NCI-H2196 treated with DMSO at 0.1 percent for 48 hours (cell line): ENCODE data around the gene RPS2.
A peak's percentile ranks its signal among the peaks of the same experiment; 100 is the strongest.
"Not testable (repeated sequence)": the region's sequence is repeated elsewhere in the genome, so short reads cannot be mapped to it uniquely, and the experiment has no call there.

Experiments used
- DNase-seq: peaks from one replicate; lab custom pipeline; 2025; ENCODE audit not compliant: unreplicated experiment; lab: John Stamatoyannopoulos, UW

Gene RPS2

GRCh38 chr16:1964506-1965395 lies at the start of gene RPS2:
TSS of gene RPS2 (minus strand) at chr16:1964826. CDS start at chr16:1964625, 201 bp downstream.
- peak; percentile 94 for DNase-seq

GRCh38 chr16:2013527-2013926 lies 48.9 kb upstream of the RPS2 start:
- no peak for DNase-seq

GRCh38 chr16:2011726-2012125 lies 47.1 kb upstream of the RPS2 start:
- DNase-seq, result not testable (repeated sequence)

GRCh38 chr16:2009791-2010510 lies 45.3 kb upstream of the RPS2 start, which contains the start of gene ZNF598:
TSS of gene ZNF598 (minus strand) at chr16:2009821.
- peak; percentile 78 for DNase-seq

GRCh38 chr16:2009164-2009711 lies 44.6 kb upstream of the RPS2 start:
- no peak for DNase-seq

GRCh38 chr16:2008631-2009163 lies 44.1 kb upstream of the RPS2 start:
- no peak for DNase-seq

- peak; percentile 56 for DNase-seq
Observed at GRCh38 chr16:2008009-2008526, 43.4 kb upstream of the RPS2 start.

GRCh38 chr16:2007081-2007836 lies 42.6 kb upstream of the RPS2 start:
- no peak for DNase-seq

GRCh38 chr16:2006317-2006716 lies 41.7 kb upstream of the RPS2 start:
- no peak for DNase-seq

GRCh38 chr16:2005646-2006045 lies 41.0 kb upstream of the RPS2 start:
- no peak for DNase-seq

GRCh38 chr16:2004795-2005517 lies 40.3 kb upstream of the RPS2 start:
- no peak for DNase-seq

- peak; percentile 88 for DNase-seq
Observed at GRCh38 chr16:2003827-2004641, 39.4 kb upstream of the RPS2 start.

GRCh38 chr16:2003231-2003826 lies 38.7 kb upstream of the RPS2 start:
- DNase-seq, result no peak

- no peak for DNase-seq
Observed at GRCh38 chr16:2002406-2003230, 38.0 kb upstream of the RPS2 start.

GRCh38 chr16:2001456-2002355 lies 37.1 kb upstream of the RPS2 start:
- no peak for DNase-seq

- no peak for DNase-seq
Observed at GRCh38 chr16:2001035-2001434, 36.4 kb upstream of the RPS2 start.
